CD4-positive, alpha-beta T cell treated with Interleukin-1 beta for 1 hour (primary cell): ENCODE data around the gene TCF25.
"Not testable (repeated sequence)": the region's sequence is repeated elsewhere in the genome, so short reads cannot be mapped to it uniquely, and the experiment has no call there.

ENCODE experiments used
- DNase-seq, 2 donors: peaks; one replicate each; pipeline ENCODE4 v3.0.0-alpha.2; 2020 to 2022

TCF25 gene

DNA sequence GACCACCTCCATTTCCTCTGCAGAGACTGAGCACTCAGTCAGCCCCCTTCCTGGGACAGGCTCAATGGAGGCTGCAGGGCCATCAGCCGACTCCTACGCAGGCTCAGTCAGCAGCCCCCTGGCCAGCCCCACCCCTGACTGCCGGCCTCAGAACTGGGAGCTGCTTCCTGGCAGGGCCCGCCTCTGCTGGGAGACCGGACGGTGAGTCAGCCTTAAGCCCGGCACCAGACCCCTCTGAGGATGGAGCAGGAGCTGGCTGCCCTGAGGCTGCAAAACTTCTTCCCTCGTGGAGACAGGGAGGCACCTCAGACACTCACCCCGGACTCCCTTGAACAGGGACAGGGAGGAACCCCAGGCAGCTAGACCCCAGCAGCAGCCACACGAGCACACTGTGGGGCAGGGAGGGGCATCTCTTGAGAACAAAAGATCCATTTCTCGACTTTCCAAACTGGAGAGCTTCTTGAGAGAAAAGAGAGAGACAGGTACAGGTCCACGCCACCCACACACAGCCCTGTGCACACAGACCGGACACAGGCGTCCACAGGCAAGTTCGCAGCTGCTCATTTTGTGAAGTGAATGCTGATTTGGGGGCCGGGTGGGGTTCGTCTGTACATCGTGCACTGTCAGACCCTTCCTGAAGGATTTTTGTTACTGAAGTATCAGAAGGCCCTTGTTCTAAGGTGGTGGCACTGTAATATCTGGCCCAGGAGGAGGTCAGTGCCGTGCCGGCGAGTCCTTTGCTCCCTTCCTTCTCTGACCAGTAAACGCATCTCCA, 48.5 kb downstream of the TCF25 start:
- DNase-seq: no peak

- DNase-seq: peak in 1 of 2 donors; percentile 28
Measured at GRCh38 chr16:89922477-89922883, 49.1 kb downstream of the TCF25 start.

DNA sequence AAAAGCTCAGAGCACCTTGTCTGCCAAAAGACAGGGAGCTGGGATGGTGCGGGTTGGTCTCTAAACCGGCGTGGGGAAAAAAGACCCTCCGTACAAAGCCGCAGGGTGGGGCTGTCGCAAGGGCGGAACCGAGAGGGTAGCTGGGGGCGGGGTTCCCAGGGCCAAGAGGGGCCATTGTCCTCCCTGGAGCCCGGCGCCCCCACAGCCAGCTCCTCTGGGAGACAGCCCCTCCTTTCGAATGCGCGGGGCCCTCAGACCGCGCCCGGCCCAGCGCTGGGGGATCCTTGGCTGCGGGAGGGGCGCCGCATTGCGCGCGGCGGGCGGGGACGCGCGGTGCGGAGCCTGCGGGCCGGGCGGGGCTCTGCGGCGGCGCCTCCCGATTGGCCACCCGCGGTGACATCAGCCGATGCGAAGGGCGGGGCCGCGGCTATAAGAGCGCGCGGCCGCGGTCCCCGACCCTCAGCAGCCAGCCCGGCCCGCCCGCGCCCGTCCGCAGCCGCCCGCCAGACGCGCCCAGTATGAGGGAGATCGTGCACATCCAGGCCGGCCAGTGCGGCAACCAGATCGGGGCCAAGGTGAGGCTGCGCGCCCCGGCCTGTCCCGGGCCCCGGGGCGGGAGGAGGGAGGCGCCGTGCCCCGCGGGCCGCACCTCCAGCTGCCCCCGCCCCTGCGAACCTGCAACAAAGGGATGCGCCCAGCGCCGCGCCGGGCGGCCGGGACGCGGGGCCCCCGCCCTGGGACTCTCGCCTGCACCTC, 49.7 kb downstream of the TCF25 start, which contains the start of gene TUBB3:
TUBB3 (plus strand) TSS at position 459 of the 756 bp plus-strand sequence; CDS start at position 519, 60 bp downstream.
- peak; percentile 31 to 38 for DNase-seq

GRCh38 chr16:89923640-89924296, 50.4 kb downstream of the TCF25 start:
- DNase-seq: no peak

DNA sequence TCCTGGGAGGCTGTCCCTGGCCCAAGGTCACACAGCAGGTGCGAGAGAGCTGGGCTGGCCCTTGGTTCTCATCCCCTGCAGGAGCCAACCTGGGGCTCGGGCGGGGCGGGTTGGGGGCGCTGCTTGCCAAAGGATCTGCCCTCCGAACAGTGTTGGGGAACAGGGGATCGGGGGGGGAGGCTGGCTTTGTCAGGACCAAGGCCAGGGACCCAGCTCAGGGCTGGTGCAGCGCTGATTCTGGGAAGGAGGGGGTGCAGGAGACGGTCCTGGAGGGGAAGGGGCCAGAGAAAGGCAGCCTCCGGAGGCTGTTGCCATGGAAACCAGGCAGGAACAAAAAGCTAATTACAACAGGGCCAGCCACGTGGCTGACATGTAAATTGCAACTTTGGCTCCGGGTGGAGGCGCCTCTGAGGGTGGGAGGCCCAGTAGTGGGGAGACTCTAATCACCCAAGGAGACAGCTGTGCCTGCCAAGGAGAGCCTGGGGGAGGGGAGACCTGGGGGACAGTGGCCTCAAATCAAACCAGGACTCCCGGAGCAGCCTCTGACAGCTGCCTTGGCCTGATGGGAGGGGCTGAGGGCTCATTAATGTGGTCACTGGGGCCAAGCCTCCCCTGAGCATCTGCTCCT, 51.0 kb downstream of the TCF25 start:
- peak; percentile 34 to 41 for DNase-seq

GRCh38 chr16:89924925-89925307, 51.5 kb downstream of the TCF25 start:
- no peak for DNase-seq

GRCh38 chr16:89925596-89926079, 52.2 kb downstream of the TCF25 start:
- DNase-seq: no peak

DNA sequence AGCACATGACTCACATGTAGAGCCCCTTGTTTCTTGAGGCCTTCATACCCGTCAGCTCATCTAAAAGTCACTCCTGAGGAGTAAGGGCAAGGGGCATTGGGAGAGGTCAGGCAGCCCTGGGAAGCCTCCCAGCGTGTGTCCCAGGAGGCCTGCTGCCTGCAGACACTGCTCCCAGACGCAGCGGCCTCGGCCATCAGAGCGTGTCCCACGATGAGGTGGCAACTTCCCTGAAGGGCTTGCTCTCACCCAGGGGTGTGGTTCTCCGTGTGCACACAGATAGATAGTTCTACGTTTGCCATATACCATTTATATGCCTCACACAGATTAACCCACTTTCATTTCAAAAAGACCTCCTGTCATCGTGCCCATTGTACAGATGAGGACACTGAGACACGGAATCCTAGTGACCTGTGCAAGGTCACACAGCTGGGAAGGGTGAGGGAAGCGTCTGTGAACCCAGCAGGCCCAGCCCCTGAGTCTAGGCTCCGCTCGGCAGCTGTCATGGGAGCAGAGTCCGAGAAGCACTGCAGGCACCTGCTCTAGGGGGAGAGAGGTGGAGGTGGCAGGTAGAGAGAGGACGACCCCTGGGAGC, 58.0 kb downstream of the TCF25 start:
- no peak for DNase-seq

GRCh38 chr16:89931964-89932363, 58.6 kb downstream of the TCF25 start:
- no peak for DNase-seq

- not testable (repeated sequence) for DNase-seq
Measured at GRCh38 chr16:89934019-89934418, 60.6 kb downstream of the TCF25 start.

DNA sequence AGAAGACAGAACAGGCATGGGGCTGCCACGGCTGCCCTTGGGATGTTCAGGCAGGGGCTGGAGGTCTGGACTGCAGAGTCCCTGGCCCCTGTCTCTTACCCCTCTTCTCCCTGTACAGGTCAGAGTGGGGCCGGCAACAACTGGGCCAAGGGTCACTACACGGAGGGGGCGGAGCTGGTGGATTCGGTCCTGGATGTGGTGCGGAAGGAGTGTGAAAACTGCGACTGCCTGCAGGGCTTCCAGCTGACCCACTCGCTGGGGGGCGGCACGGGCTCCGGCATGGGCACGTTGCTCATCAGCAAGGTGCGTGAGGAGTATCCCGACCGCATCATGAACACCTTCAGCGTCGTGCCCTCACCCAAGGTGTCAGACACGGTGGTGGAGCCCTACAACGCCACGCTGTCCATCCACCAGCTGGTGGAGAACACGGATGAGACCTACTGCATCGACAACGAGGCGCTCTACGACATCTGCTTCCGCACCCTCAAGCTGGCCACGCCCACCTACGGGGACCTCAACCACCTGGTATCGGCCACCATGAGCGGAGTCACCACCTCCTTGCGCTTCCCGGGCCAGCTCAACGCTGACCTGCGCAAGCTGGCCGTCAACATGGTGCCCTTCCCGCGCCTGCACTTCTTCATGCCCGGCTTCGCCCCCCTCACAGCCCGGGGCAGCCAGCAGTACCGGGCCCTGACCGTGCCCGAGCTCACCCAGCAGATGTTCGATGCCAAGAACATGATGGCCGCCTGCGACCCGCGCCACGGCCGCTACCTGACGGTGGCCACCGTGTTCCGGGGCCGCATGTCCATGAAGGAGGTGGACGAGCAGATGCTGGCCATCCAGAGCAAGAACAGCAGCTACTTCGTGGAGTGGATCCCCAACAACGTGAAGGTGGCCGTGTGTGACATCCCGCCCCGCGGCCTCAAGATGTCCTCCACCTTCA, 61.5 kb downstream of the TCF25 start:
- DNase-seq: no peak

- DNase-seq: not testable (repeated sequence)
Measured at GRCh38 chr16:89935620-89936019, 62.2 kb downstream of the TCF25 start.

GRCh38 chr16:89936034-89936433, 62.6 kb downstream of the TCF25 start:
- DNase-seq: no peak

DNA sequence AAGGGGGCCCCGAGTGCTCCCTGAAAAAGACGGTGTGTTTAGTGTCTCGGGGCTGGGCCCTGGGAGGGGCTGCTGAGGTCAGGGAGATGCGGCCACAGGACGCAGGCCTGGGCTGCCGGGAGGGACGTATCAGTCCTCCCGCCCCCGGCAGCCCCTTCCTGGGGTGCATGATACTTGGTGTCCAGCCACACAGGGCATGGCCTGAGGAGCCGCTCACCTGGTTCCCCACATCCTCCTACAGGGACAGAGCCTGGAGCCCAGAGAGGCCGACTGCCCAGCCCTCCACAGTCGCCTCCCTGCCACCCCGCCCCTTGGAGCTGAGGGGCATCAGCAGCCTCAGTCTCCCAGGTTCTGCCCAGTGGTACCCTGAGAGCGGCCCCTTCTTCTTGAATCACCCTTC, 63.1 kb downstream of the TCF25 start:
- no peak for DNase-seq

DNA sequence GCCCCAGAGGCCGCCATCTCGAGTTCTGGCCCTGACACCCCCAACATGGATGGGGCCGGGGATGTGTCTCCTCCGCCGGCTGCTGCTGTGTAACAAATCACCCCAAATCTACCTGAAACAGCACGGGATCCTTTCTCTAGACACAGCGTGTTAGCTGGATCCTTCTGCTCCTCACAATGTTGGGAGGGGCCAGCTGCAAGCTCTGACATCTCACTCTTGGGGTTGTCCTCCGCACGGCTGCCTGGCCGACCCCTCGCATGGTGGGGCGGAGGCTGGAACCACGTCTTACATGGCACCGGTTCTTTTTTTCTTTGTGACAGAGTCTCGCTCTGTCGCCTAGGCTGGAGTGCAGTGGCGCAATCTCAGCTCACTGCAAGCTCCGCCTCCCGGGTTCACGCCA, 63.6 kb downstream of the TCF25 start:
- DNase-seq: no peak

DNA sequence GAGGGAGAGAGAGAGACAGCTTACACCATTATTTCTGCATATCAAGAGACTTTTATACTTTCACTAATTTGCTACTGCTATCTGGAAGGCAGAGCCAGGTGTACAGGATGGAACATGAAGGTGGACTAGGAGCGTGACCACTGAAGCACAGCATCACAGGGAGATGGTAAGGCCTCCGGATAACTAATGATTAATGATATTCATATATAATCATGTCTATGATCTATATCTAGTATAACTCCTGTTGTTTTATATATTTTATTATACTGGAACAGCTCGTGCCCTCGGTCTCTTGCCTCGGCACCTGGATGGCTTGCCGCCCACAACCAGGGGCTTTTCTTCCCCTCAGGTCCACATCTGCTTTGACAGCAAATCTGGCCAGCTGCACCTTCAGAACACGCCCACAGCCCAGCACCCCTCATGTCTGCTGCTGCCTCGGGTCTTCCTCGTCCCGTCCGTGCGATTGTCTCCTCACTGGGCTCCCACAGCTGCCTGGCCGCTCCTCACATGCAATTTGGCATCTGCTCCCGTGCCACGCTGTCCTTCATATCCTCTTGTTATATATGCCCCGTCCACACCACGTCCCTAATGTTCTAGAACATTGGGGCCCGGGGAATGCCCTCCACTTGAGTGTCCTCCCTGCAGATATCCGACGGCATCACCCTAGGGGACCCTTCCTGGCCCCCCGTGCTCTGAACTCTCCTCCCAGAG, 64.9 kb downstream of the TCF25 start:
- no peak for DNase-seq

DNA sequence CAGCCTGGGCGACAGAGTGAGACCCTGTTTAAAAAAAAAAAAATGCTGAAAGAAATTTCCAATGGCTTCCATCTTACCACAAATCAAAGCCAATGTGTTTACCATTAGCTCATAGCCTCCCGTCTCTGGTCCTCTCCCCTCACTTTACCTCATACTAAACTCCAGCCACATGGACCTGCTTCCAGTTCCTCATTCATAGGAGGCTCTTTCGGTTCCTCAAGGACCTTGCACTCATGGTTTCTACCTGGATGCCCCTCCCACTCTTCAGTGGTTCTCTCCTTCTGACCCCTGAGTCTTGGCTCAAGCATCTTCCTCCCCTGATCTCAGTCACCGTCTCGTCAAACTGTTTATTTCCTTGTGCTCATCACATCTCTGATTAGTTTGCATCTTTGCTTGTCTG, 71.4 kb downstream of the TCF25 start:
- no peak for DNase-seq

GRCh38 chr16:89945654-89946053, 72.3 kb downstream of the TCF25 start:
- DNase-seq: no peak

DNA sequence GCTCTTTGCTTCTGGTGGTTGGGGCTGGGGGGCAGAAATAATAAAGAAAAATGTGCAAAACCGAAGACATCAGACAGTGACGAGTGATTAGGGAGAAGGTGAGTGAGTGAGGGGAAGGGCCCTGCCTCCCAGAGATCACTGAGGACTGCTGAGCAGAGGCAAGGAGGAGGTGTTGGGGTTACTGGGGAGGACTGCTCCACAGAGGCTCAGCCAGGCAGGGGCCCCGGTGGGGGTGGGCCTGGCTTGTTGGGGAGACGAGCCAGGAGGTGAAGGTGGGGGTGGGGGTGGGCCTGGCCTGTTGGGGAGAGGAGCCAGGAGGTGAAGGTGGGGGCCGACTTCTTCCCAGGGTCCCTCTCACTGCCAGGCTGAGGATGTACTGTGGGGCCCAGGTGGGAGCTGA, 73.1 kb downstream of the TCF25 start:
- no peak for DNase-seq

DNA sequence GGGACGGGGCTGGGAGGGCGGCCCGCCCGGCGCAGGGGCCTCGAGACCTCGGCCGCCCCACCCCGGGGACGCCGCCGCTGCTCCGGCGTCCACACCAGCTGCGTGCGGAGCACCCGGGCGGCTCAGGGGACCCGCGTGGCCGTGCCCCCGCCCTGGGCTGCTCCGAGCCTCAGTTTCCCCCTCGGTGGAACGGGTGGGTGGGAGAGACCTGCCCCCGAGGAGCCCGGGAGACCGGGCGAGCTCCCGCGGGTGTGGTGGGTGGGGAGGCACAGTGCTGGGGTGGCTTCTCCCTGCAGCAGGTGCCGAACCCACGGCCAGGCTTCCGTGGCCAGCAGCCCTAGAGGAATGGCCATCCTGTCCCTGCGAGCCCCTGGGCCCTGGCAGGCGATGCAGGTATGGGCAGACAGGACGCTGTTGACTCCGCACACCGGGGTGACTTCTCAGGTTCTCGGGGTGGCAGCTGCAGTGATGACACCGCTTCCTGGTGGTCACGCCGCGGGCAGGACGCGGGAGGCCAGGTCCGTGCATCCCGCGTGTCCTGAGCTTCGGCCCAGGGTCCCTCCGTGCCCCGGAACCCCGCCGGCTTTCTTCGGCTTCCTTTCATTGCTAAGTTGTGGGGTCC, 75.8 kb downstream of the TCF25 start:
- no peak for DNase-seq
